ENCODE measurements around the gene SMYD2.

SMYD2 gene

GRCh38 chr1:214380396-214380795, 99.4 kb downstream of the SMYD2 start:
- ChIA-PET CTCF (no interaction called here), POLR2A (ENCODE audit: low non-redundant PET) (no interaction called here)
- peak; percentile 14 for DNase-seq (ENCODE audit: low spot score)
- TF ChIP-seq, protein P1, sequence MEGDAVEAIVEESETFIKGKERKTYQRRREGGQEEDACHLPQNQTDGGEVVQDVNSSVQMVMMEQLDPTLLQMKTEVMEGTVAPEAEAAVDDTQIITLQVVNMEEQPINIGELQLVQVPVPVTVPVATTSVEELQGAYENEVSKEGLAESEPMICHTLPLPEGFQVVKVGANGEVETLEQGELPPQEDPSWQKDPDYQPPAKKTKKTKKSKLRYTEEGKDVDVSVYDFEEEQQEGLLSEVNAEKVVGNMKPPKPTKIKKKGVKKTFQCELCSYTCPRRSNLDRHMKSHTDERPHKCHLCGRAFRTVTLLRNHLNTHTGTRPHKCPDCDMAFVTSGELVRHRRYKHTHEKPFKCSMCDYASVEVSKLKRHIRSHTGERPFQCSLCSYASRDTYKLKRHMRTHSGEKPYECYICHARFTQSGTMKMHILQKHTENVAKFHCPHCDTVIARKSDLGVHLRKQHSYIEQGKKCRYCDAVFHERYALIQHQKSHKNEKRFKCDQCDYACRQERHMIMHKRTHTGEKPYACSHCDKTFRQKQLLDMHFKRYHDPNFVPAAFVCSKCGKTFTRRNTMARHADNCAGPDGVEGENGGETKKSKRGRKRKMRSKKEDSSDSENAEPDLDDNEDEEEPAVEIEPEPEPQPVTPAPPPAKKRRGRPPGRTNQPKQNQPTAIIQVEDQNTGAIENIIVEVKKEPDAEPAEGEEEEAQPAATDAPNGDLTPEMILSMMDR (conservative IDR thresholded peaks at IDR 0.05; ENCODE audit: low read depth), result no peak
- no peak overlapping the region for H3K27ac ChIP-seq

DNA sequence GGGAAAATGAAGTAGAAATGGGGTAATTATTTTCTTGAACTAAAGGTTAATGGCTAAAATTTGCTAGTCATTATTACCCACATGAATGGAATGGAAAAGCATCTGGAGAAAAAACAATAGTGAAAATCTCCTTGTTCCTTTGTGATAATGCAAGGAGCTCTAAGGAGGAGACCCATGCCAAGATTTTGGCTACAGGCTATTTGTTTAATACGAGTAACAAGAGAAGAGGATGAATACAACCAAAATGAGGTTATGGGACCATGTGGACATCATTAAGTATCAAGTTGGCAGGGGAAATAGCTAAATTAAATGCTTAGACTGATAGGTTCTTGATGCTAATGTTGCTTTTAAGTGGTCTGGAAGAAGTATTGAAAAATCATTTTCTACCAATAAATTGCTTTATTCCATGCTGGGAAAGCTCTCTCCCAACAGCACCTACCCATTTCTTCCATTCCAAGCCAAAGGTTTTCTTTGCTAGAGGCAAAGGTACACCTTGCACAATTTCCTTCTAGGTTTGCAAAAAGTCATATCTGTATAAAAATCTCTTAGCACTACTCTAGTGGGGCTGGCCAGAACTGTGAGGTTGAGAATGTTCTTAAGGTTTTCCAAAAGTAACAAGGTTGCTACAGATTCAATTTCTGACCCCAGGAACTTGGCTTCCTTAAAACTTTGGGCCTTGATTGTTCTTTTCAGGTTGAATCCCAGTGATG, 100.2 kb downstream of the SMYD2 start:
- DNase-seq (ENCODE audit: low spot score), result no peak
- H3K27ac ChIP-seq, result no peak overlapping the region
- ChIA-PET POLR2A (ENCODE audit: low non-redundant PET) (no interaction called here), CTCF (interaction anchor here (0.6 to 0.7 kb wide), 2 partner anchors 241 to 724 kb away, joined by 3 read pairs; no protein-coding TSS in a partner anchor)
- TF ChIP-seq, protein P1 (conservative IDR thresholded peaks at IDR 0.05; ENCODE audit: low read depth), result no peak

GRCh38 chr1:214383381-214384372, 102.7 kb downstream of the SMYD2 start:
- no peak for DNase-seq (ENCODE audit: low spot score)
- no peak overlapping the region; the same call in 1 of the 2 replicates for H3K27ac ChIP-seq
- POLR2A ChIA-PET (ENCODE audit: low non-redundant PET), result no interaction called here
- CTCF ChIA-PET, result interaction anchor here (0.6 kb wide), 2 partner anchors 12 to 1323 kb away, joined by 3 to 7 read pairs; no protein-coding TSS in a partner anchor
- TF ChIP-seq, protein P1 (conservative IDR thresholded peaks at IDR 0.05; ENCODE audit: low read depth), result no peak

DNA sequence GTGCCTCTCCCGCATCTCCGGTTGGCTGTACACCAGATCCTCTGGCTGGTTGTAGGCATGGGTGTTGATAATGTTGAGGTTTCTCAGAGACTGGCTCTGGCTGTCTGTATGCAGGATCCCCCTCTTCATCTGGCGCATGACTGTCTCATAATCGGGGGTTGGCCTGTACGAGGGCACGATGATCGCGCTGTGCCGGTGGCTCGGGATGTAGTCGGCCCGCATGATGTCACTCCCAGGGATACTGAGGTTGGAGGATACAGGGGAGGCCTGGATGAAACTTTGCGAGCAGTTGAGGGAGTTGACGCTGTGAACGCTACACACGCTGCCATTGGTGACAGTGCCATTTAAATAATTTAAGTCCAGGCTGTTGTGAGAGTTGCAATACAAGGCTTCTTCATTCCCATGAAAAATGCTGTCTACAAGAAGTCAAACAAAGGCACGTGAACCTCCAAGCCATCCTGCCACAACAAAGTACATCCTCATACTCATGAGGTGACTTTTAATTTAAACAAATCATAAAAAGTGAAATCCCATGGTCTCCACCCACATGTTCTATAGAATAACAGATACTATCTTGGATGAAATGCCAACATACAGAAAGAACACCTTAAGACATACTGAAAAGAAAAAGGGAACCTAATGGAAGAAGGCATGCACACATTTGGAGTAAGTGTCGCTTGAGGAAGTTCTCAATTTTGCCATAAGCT, 103.6 kb downstream of the SMYD2 start:
- no peak for DNase-seq (ENCODE audit: low spot score)
- TF ChIP-seq, protein P1 (conservative IDR thresholded peaks at IDR 0.05; ENCODE audit: low read depth), result no peak
- POLR2A ChIA-PET (ENCODE audit: low non-redundant PET), result no interaction called here

GRCh38 chr1:214385428-214385827, 104.5 kb downstream of the SMYD2 start:
- TF ChIP-seq, protein P1 (conservative IDR thresholded peaks at IDR 0.05; ENCODE audit: low read depth), result no peak
- ChIA-PET POLR2A (ENCODE audit: low non-redundant PET) (no interaction called here), CTCF (interaction anchor here (0.8 kb wide), 1 partner anchor 66 kb away, joined by 5 read pairs; no protein-coding TSS in a partner anchor)
- DNase-seq (ENCODE audit: low spot score), result no peak
- no peak overlapping the region for H3K27ac ChIP-seq

More for the DNA sequence above, 103.6 kb downstream of the SMYD2 start:
- no peak overlapping the region for H3K27ac ChIP-seq
- CTCF ChIA-PET, result interaction anchor here (0.7 to 0.8 kb wide), 2 partner anchors 11 to 65 kb away, joined by 3 to 5 read pairs; no protein-coding TSS in a partner anchor

GRCh38 chr1:214386333-214386732, 105.4 kb downstream of the SMYD2 start:
- TF ChIP-seq, protein P1 (conservative IDR thresholded peaks at IDR 0.05; ENCODE audit: low read depth), result no peak
- ChIA-PET POLR2A (ENCODE audit: low non-redundant PET) (no interaction called here), CTCF (interaction anchor here (0.6 kb wide), 1 partner anchor 23 kb away, joined by 3 read pairs; no protein-coding TSS in a partner anchor)
- H3K27ac ChIP-seq, result peak overlapping the region; percentile 53
- DNase-seq (ENCODE audit: low spot score), result no peak

All from RWPE1 (cell line).